GM21526 (cell line): Measurements from ENCODE around the gene RPS17.
"Not testable (repeated sequence)": the region's sequence is repeated elsewhere in the genome, so short reads cannot be mapped to it uniquely, and the experiment has no call there.

ENCODE experiments used
- ATAC-seq: cut with Tn5 transposase; IDR thresholded peaks from one replicate; pipeline ENCODE4 v1.9.1; 2021; ENCODE audit warnings: moderate library complexity; ENCODE audit not compliant: unreplicated experiment, low FRiP score

The RPS17 gene

GRCh38 chr15:82530606-82531379 lies 9.5 kb downstream of the RPS17 start:
- ATAC-seq = peak; percentile 69

- no peak for ATAC-seq
These were observed 10.3 kb downstream of the RPS17 start for GRCh38 chr15:82530006-82530405.

- ATAC-seq = not testable (repeated sequence)
These were observed 26.7 kb downstream of the RPS17 start for GRCh38 chr15:82513587-82513986.

- ATAC-seq = not testable (repeated sequence)
These were observed 32.6 kb downstream of the RPS17 start for GRCh38 chr15:82507693-82508092.

- ATAC-seq = not testable (repeated sequence)
These were observed 33.2 kb downstream of the RPS17 start for GRCh38 chr15:82507087-82507486.

GRCh38 chr15:82505842-82506241 lies 34.4 kb downstream of the RPS17 start:
- ATAC-seq = not testable (repeated sequence)

GRCh38 chr15:82504074-82504473 lies 36.2 kb downstream of the RPS17 start:
- not testable (repeated sequence) for ATAC-seq

- ATAC-seq = not testable (repeated sequence)
These were observed 37.4 kb downstream of the RPS17 start for GRCh38 chr15:82502700-82503339.

GRCh38 chr15:82500772-82501171 lies 39.5 kb downstream of the RPS17 start:
- not testable (repeated sequence) for ATAC-seq

- ATAC-seq = not testable (repeated sequence)
These were observed 42.3 kb downstream of the RPS17 start for GRCh38 chr15:82497978-82498377.

GRCh38 chr15:82488250-82488649 lies 52.0 kb downstream of the RPS17 start:
- ATAC-seq = not testable (repeated sequence)

GRCh38 chr15:82487045-82487444 lies 53.2 kb downstream of the RPS17 start:
- ATAC-seq = not testable (repeated sequence)
